HepG2 (cell line): ENCODE data around the gene TOR1B. TPM values are rescaled to one million over a fixed set of nuclear protein-coding genes. Genes with fewer than 3 reads are reported as not detected.
A peak's percentile ranks its signal among the peaks of the same experiment; 100 is the strongest.

Experiments used
- ATAC-seq: fragments of 200-7000 bp; cut with Tn5 transposase; 3 replicates; pipeline ENCODE4 v1.9.1; 2020; ENCODE audit warnings: mild to moderate bottlenecking, moderate library complexity
- BruUV-seq: library from RNA; stranded (reverse); fragments of 400-500 nt; replicated peaks from 2 replicates; lab custom pipeline; 2021; lab: Mats Ljungman, UMichigan
- CTCF ChIA-PET: fragments of 300-600 bp; formaldehyde crosslinking; extraction: SDS; loops from one replicate; lab custom pipeline; 2021; ENCODE audit warnings: low total read pairs, inconsistent platforms, low intra/inter-chr PET ratio; lab: Yijun Ruan, JAX
- POLR2A ChIA-PET: fragments of 350-600 bp; sonication (Branson Sonifier 250); formaldehyde crosslinking; loops from one replicate; lab custom pipeline; 2020; ENCODE audit warnings: antibody characterized with exemption, inconsistent platforms; lab: Yijun Ruan, JAX
- DNase-seq: peaks from one replicate; pipeline ENCODE4 v3.0.0-alpha.2; 2015; ENCODE audit warnings: low spot score
- FAIRE-seq: peaks from 3 replicates; lab custom pipeline; 2011; peaks lifted over from hg19 to GRCh38; lab: Jason Lieb, UNC
- H2AFZ ChIP-seq: one replicate; pipeline ENCODE4 v1.6.1; 2011; ENCODE audit warnings: low read length, inconsistent platforms
- H3K27ac ChIP-seq: fragments of 300-600 bp; 3 replicates; pipeline ENCODE4 v1.8.0; 2011; ENCODE audit warnings: mixed run types, mild to moderate bottlenecking, mixed read lengths, low read length, inconsistent platforms; ENCODE audit not compliant: insufficient read depth; ENCODE audit errors: extremely low read length
- H3K27me3 ChIP-seq, 2 experiments: fragments of 200-600 bp in 1 of 2; 2 replicates in 1 of 2; 3 replicates in 1 of 2; pipeline versions ENCODE4 v1.6.0 to v1.8.0; 2011; ENCODE audit warnings: low read length in 2 of 2, mild to moderate bottlenecking in 2 of 2, moderate library complexity in 2 of 2, inconsistent platforms in 1 of 2; ENCODE audit not compliant: insufficient read depth in 2 of 2, control insufficient read depth in 1 of 2
- H3K36me3 ChIP-seq, 2 experiments: fragments of 200-600 bp in 1 of 2; replicated peaks in 1 of 2; 2 replicates in 1 of 2; 3 replicates in 1 of 2; pipeline versions ENCODE4 v1.5.1 to v1.8.0; 2011; ENCODE audit warnings: low read length in 2 of 2, inconsistent platforms in 1 of 2; ENCODE audit not compliant: insufficient read depth in 2 of 2, control insufficient read depth in 1 of 2
- H3K4me1 ChIP-seq: 2 replicates; pipeline ENCODE4 v1.5.1; 2012; ENCODE audit warnings: low read length, inconsistent platforms; ENCODE audit not compliant: insufficient read depth
- H3K4me2 ChIP-seq: 2 replicates; pipeline ENCODE4 v1.6.0; 2011; ENCODE audit warnings: low read depth, low read length, inconsistent platforms
- H3K4me3 ChIP-seq, 3 experiments: fragments of 200-600 bp in 1 of 3; sonication (generic), shearing (Covaris generic) in 1 of 3; replicated peaks in 1 of 3; 2 replicates each; pipeline ENCODE4 v1.5.1; 2011 to 2016; ENCODE audit warnings: low read length in 3 of 3, inconsistent platforms in 2 of 3, low read depth in 2 of 3, mild to moderate bottlenecking in 2 of 3, control low read depth in 1 of 3, mixed read lengths in 1 of 3; ENCODE audit not compliant: insufficient read depth in 1 of 3
- H3K79me2 ChIP-seq: one replicate; pipeline ENCODE4 v1.6.1; 2011; ENCODE audit warnings: low read length, inconsistent platforms; ENCODE audit not compliant: insufficient read depth
- H3K9ac ChIP-seq: 2 replicates; pipeline ENCODE4 v1.6.0; 2011; ENCODE audit warnings: mild to moderate bottlenecking, low read depth, low read length, inconsistent platforms; ENCODE audit not compliant: insufficient read depth
- H3K9me3 ChIP-seq: 2 replicates; pipeline ENCODE4 v1.5.1; 2012; ENCODE audit warnings: mild to moderate bottlenecking, low read length
- H4K20me1 ChIP-seq: 2 replicates; pipeline ENCODE4 v1.6.0; 2011; ENCODE audit warnings: inconsistent platforms, mild to moderate bottlenecking, low read length, moderate library complexity; ENCODE audit not compliant: insufficient read depth
- ATAD3A ChIP-seq: sonication (generic); formaldehyde crosslinking; IDR thresholded peaks from 2 replicates; pipeline ENCODE4 v1.4.0; 2020; ENCODE audit warnings: missing genetic modification reagents
- ATF1 ChIP-seq: IDR thresholded peaks from 2 replicates; pipeline ENCODE4 v1.6.1; 2016; ENCODE audit warnings: mild to moderate bottlenecking, control low read depth
- ATF3 ChIP-seq: sonication (generic); formaldehyde crosslinking; IDR thresholded peaks from 2 replicates; pipeline ENCODE4 v1.4.0; 2020; ENCODE audit warnings: missing genetic modification reagents
- CEBPG ChIP-seq: IDR thresholded peaks from 2 replicates; pipeline ENCODE4 v1.6.1; 2016
- CHCHD3 ChIP-seq: sonication (generic); formaldehyde crosslinking; IDR thresholded peaks from 2 replicates; pipeline ENCODE4 v1.8.0; 2022; ENCODE audit warnings: mild to moderate bottlenecking, missing genetic modification reagents, moderate library complexity
- ELF1 ChIP-seq: sonication (generic); formaldehyde crosslinking; IDR thresholded peaks from 2 replicates; pipeline ENCODE4 v1.4.0; 2020; ENCODE audit warnings: missing genetic modification reagents
- GABPB1 ChIP-seq: IDR thresholded peaks from 2 replicates; pipeline ENCODE4 v1.6.1; 2016; ENCODE audit warnings: mild to moderate bottlenecking, missing genetic modification reagents, moderate library complexity, missing compliant biosample characterization
- HDAC1 ChIP-seq: sonication (generic); formaldehyde crosslinking; IDR thresholded peaks from 2 replicates; pipeline ENCODE4 v1.5.1; 2020; ENCODE audit warnings: mild to moderate bottlenecking, missing genetic modification reagents
- JUNB ChIP-seq: sonication (generic); formaldehyde crosslinking; IDR thresholded peaks from 2 replicates; pipeline ENCODE4 v1.8.0; 2022; ENCODE audit warnings: missing genetic modification reagents, mild to moderate bottlenecking, borderline replicate concordance
- KLF12 ChIP-seq: sonication (generic); formaldehyde crosslinking; IDR thresholded peaks from 2 replicates; pipeline ENCODE4 v1.4.0; 2020; ENCODE audit warnings: missing genetic modification reagents, borderline replicate concordance
- MYC ChIP-seq: sonication (generic); formaldehyde crosslinking; IDR thresholded peaks from 2 replicates; pipeline ENCODE4 v1.9.0; 2021; ENCODE audit warnings: missing genetic modification reagents, borderline replicate concordance
- NFKB2 ChIP-seq: sonication (generic); formaldehyde crosslinking; IDR thresholded peaks from 2 replicates; pipeline ENCODE4 v1.4.0; 2020; ENCODE audit warnings: missing genetic modification reagents, borderline replicate concordance
- NR2F6 ChIP-seq, 2 experiments: IDR thresholded peaks; 2 replicates each; pipeline ENCODE4 v1.6.1; 2016; ENCODE audit warnings: antibody characterized with exemption in 1 of 2, mild to moderate bottlenecking in 1 of 2
- SIN3A ChIP-seq: IDR thresholded peaks from 2 replicates; pipeline ENCODE4 v1.6.1; 2011; ENCODE audit warnings: low read depth, mild to moderate bottlenecking, control low read depth, low read length, borderline replicate concordance
- SMARCE1 ChIP-seq: fragments of 450-650 bp; IDR thresholded peaks from 2 replicates; pipeline ENCODE4 v1.6.1; 2017; ENCODE audit warnings: borderline replicate concordance
- TCF7L2 ChIP-seq: IDR thresholded peaks from 2 replicates; pipeline ENCODE4 v1.6.1; 2011; ENCODE audit warnings: mild to moderate bottlenecking, low read depth, low read length, moderate library complexity
- YEATS4 ChIP-seq: sonication (generic); formaldehyde crosslinking; IDR thresholded peaks from 2 replicates; pipeline ENCODE4 v1.4.0; 2020; ENCODE audit warnings: missing genetic modification reagents, borderline replicate concordance
- ZBTB2 ChIP-seq: sonication (generic); formaldehyde crosslinking; IDR thresholded peaks from 2 replicates; pipeline ENCODE4 v1.8.0; 2022; ENCODE audit warnings: low read depth, missing genetic modification reagents
- ZBTB26 ChIP-seq: IDR thresholded peaks from 2 replicates; pipeline ENCODE4 v1.6.1; 2016; ENCODE audit warnings: missing compliant biosample characterization, missing genetic modification reagents, borderline replicate concordance
- ZFY ChIP-seq: sonication (generic); formaldehyde crosslinking; IDR thresholded peaks from 2 replicates; pipeline ENCODE4 v1.4.0; 2020; ENCODE audit warnings: missing genetic modification reagents
- ZNF33B ChIP-seq: sonication (generic); formaldehyde crosslinking; IDR thresholded peaks from 2 replicates; pipeline ENCODE4 v1.5.1; 2020; ENCODE audit warnings: mild to moderate bottlenecking, missing genetic modification reagents
- ZNF569 ChIP-seq: sonication (generic); formaldehyde crosslinking; IDR thresholded peaks from 2 replicates; pipeline ENCODE4 v1.5.0; 2020; ENCODE audit warnings: mild to moderate bottlenecking, missing genetic modification reagents, moderate library complexity, borderline replicate concordance
- ZNF577 ChIP-seq: sonication (generic); formaldehyde crosslinking; IDR thresholded peaks from 2 replicates; pipeline ENCODE4 v1.4.0; 2020; ENCODE audit warnings: mild to moderate bottlenecking, low read depth, missing genetic modification reagents, borderline replicate concordance
- WGBS: methylation state at CpG from one replicate; pipeline ENCODE4 v1.1.6; 2017; ENCODE audit warnings: low lambda C conversion rate; 5-methylcytosine and 5-hydroxymethylcytosine counted together
- in situ Hi-C: cut with HindIII; loops from 2 replicates; pipeline ENCODE4 v1.10.0; 2017; ENCODE audit warnings: low pct_unique_long_range_greater_than_20kb; ENCODE audit not compliant: extremely low pct_ligation_motif_present
- intact Hi-C: fragments of 100-400 bp; cut with micrococcal nuclease; formaldehyde crosslinking; loops from one replicate; pipeline ENCODE4 v1.10.0; 2022; ENCODE audit not compliant: unreplicated experiment
- polyA plus RNA-seq, 8 experiments: library from polyadenylated mRNA; depleted of rRNA in 3 of 8; stranded (reverse) in 7 of 8; unstranded in 1 of 8; fragments of >200 nt; fragmentation: Illumina TruSeq in 4 of 8; extraction: Trizol in 4 of 8; gene quantifications; 2 replicates each; pipeline versions ENCODE4 v1.2.1 to v1.2.3, GENCODE V29; 2011 to 2016; ENCODE audit warnings: low read depth in 4 of 8, missing spikeins in 1 of 8, mixed read lengths in 1 of 8; ENCODE audit not compliant: insufficient read depth in 1 of 8
- total RNA-seq, 5 experiments: library from RNA; depleted of rRNA; stranded (reverse); fragments of >200 nt; fragmentation: Illumina TruSeq; extraction: Trizol; gene quantifications; 2 replicates each; pipeline ENCODE4 v1.2.3, GENCODE V29; 2016; ENCODE audit warnings: low read depth in 1 of 5

The TOR1B gene
- total and polyA plus RNA-seq, 2 of the 13 experiments (the other 11 are each of a cell fraction or from before 2014, with no cell fraction given), result 18.1 to 21.3 TPM

GRCh38 chr9:129822898-129823541, 20.0 kb downstream of the TOR1B start (continued):
- TF ChIP-seq ATF3 (0 out of 2 replicates have a peak, but pooled peaks have one; percentile 8), CEBPG (CRISPR knock-in tag) (peak; percentile 23; the same call in 1 of the 2 replicates), YEATS4 (CRISPR knock-in tag) (peak; percentile 24; the same call in 1 of the 2 replicates), NFKB2 (CRISPR knock-in tag) (0 out of 2 replicates have a peak, but pooled peaks have one; percentile 22), ZNF577 (CRISPR knock-in tag) (no peak), ELF1 (CRISPR knock-in tag) (peak; percentile 38; the same call in 1 of the 2 replicates), SIN3A (peak; percentile 37; the same call in 1 of the 2 replicates), MYC (CRISPR knock-in tag) (peak; percentile 31; the same call in 1 of the 2 replicates), GABPB1 (peak; percentile 47), ZFY (peak; percentile 70; the same call in 1 of the 2 replicates)

GRCh38 chr9:129823542-129823934, 20.6 kb downstream of the TOR1B start:
- POLR2A ChIA-PET, result interaction anchor here (1.0 to 2.0 kb wide), 3 partner anchors 10 to 12 kb away, joined by 5 to 11 read pairs (median 6); no protein-coding TSS in a partner anchor
- intact Hi-C loops, result no loop called here
- H3K79me2 ChIP-seq, result peaks cover 9% of the 10 kb centered on the region
- CTCF ChIA-PET, result no interaction called here
- TF ChIP-seq CHCHD3, result no peak
- no peak for TF ChIP-seq JUNB (CRISPR knock-in tag)
- no peak for TF ChIP-seq NR2F6 (IDR thresholded peaks at IDR 0.05)
- no peak for TF ChIP-seq NR2F6 (CRISPR knock-in tag; IDR thresholded peaks at IDR 0.05)
- no peak for TF ChIP-seq ZNF33B (CRISPR knock-in tag)
- no peak for TF ChIP-seq ATAD3A
- no peak for TF ChIP-seq TCF7L2
- no peak for TF ChIP-seq ATF1
- TF ChIP-seq ZNF569 (CRISPR knock-in tag), result no peak
- TF ChIP-seq ZBTB26 (CRISPR knock-in tag), result no peak
- no peak for TF ChIP-seq KLF12 (CRISPR knock-in tag)
- no peak for TF ChIP-seq ZBTB2 (CRISPR knock-in tag)
- no peak for TF ChIP-seq SMARCE1
- no peak for TF ChIP-seq HDAC1 (CRISPR knock-in tag)
- TF ChIP-seq, all 625 proteins: peak for 0
- FAIRE-seq (no peak), DNase-seq (no peak), ATAC-seq (peak; percentile 51)
- Histone ChIP-seq H2AFZ (no peak overlapping the region), H3K4me2 (peak overlapping the region; percentile 36; the same call in 1 of the 2 replicates), H3K9ac (peak overlapping the region; percentile 85), H3K36me3 (peaks cover 5 to 24% of the 10 kb centered on the region in 2 experiments; a peak in 4 of 5 replicates), H4K20me1 (no peaks in the 10 kb centered on the region), H3K4me1 (peaks cover 7% of the 10 kb centered on the region), H3K27me3 (no peaks in the 10 kb centered on the region), H3K27ac (peak overlapping the region; percentile 72), H3K4me3 (peak overlapping the region; percentile 78 to 90 (median 83)), H3K9me3 (no peaks in the 10 kb centered on the region)
- WGBS, result 0% methylated on average over 3 of the region's 15 CpGs
- no TSS peak for BruUV-seq
- in situ Hi-C loops, result no loop called here
